ENCODE results near the gene IFNAR2. TPM values are rescaled to one million over a fixed set of nuclear protein-coding genes. Genes with fewer than 3 reads are reported as not detected.

IFNAR2 gene
- total and polyA plus RNA-seq, 2 donors (not counting 1 experiment from before 2014, with no cell fraction given): 5.6 to 24.3 TPM

DNA sequence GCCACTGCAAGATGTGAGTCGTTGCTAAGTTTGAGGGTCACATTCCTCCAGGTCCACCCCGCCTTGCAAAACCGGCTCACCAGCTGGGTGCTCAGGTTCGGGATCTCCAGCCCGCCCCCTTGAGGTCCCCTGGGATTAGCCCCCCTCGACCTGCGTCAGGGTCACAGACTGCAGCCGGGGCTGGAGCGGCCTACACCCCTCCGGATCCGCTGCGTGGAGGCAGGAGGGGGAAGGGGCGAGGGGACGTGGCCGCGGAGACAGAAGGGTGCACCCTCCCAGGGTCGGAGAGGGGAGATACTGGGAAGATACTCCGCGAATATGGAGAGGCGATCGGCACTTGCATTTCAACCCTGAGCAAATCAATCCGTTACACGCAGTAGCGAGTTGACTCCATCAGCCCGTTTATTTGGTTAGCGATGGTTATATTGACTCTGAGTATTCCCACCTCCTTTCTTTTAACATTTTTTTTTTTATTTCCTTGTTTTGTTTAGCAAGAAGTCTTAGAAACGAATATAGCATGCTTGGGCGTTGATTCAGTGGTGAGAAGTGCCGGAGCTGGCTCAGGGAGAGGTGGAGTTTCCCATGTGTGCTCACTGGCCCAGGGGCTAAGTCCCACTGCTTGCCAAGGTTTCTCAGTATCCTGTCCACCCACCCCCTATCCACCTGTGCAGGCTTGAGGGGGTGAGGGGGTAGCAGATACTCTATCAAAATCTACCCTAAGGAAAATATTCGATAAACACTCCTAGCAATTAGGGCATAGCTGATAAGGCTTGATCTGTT lies 997 bp downstream of the IFNAR2 start:
- Histone ChIP-seq H3K4me3 (replicated peaks in 1 of 4; ENCODE audit: control extremely low read depth in 1 of 4, insufficient read depth in 1 of 4, low read depth in 3 of 4, low read length in 4 of 4) (peak overlapping the region; percentile 77 to 91 (median 82)), H3K9me3 (ENCODE audit: control insufficient read depth, insufficient read depth, low read depth, low read length) (no peaks in the 10 kb centered on the region), H3K27ac (ENCODE audit: insufficient read depth, low read length) (peak overlapping the region; percentile 85), H3K9ac (ENCODE audit: insufficient read depth, low read length) (peak overlapping the region; percentile 85), H3K79me2 (ENCODE audit: control insufficient read depth, insufficient read depth, low read length) (no peaks in the 10 kb centered on the region), H3K36me3 (ENCODE audit: control insufficient read depth, insufficient read depth, low read length) (no peaks in the 10 kb centered on the region), H2AFZ (ENCODE audit: low read length) (peak overlapping the region; percentile 85), H3K4me2 (ENCODE audit: extremely low read depth, insufficient read depth, low read length) (peak overlapping the region; percentile 88), H3K4me1 (ENCODE audit: control insufficient read depth, extremely low read depth, insufficient read depth, low read length) (no peaks in the 10 kb centered on the region), H4K20me1 (ENCODE audit: control insufficient read depth, extremely low read depth, insufficient read depth, low read length) (no peaks in the 10 kb centered on the region), H3K27me3 (ENCODE audit: control insufficient read depth, insufficient read depth, low read length) (peaks cover 4% of the 10 kb centered on the region)
- peak; percentile 43 to 71 for DNase-seq (ENCODE audit: low read depth in 2 of 2)
- no peak for TF ChIP-seq EZH2 (IDR thresholded peaks at IDR 0.05; ENCODE audit: low read length, missing control alignments)
- TF ChIP-seq, protein P1, sequence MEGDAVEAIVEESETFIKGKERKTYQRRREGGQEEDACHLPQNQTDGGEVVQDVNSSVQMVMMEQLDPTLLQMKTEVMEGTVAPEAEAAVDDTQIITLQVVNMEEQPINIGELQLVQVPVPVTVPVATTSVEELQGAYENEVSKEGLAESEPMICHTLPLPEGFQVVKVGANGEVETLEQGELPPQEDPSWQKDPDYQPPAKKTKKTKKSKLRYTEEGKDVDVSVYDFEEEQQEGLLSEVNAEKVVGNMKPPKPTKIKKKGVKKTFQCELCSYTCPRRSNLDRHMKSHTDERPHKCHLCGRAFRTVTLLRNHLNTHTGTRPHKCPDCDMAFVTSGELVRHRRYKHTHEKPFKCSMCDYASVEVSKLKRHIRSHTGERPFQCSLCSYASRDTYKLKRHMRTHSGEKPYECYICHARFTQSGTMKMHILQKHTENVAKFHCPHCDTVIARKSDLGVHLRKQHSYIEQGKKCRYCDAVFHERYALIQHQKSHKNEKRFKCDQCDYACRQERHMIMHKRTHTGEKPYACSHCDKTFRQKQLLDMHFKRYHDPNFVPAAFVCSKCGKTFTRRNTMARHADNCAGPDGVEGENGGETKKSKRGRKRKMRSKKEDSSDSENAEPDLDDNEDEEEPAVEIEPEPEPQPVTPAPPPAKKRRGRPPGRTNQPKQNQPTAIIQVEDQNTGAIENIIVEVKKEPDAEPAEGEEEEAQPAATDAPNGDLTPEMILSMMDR (conservative IDR thresholded peaks at IDR 0.05 in 1 of 2, IDR thresholded peaks at IDR 0.05 in 1 of 2; ENCODE audit: low read depth in 1 of 2, low read length in 2 of 2): no peak

DNA sequence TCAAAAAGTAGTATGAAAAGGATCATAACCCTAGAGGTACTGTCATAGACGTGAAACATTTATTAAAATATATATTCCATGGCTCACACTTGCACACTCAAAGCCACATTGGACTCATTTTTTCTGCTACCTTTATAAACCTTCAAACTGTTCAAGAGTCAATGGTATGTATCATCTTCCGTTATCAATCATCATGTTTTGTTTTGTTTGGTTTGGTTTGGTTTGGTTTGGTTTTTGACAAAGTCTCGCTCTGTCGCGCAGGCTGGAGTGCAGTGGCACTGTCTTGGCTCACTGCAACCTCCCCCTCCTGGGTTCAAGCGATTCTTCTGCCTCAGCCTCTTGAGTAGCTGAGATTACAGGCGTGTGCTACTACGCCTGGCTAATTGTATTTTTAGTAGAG lies 1.8 kb downstream of the IFNAR2 start:
- Histone ChIP-seq H3K36me3 (ENCODE audit: control insufficient read depth, insufficient read depth, low read length) (no peaks in the 10 kb centered on the region), H3K27ac (ENCODE audit: insufficient read depth, low read length) (no peak overlapping the region), H3K27me3 (ENCODE audit: control insufficient read depth, insufficient read depth, low read length) (peaks cover 4% of the 10 kb centered on the region), H3K9ac (ENCODE audit: insufficient read depth, low read length) (no peak overlapping the region), H2AFZ (ENCODE audit: low read length) (no peak overlapping the region), H3K9me3 (ENCODE audit: control insufficient read depth, insufficient read depth, low read depth, low read length) (no peaks in the 10 kb centered on the region), H3K4me2 (ENCODE audit: extremely low read depth, insufficient read depth, low read length) (no peak overlapping the region), H4K20me1 (ENCODE audit: control insufficient read depth, extremely low read depth, insufficient read depth, low read length) (no peaks in the 10 kb centered on the region), H3K4me1 (ENCODE audit: control insufficient read depth, extremely low read depth, insufficient read depth, low read length) (no peaks in the 10 kb centered on the region), H3K79me2 (ENCODE audit: control insufficient read depth, insufficient read depth, low read length) (no peaks in the 10 kb centered on the region), H3K4me3 (replicated peaks in 1 of 4; ENCODE audit: control extremely low read depth in 1 of 4, insufficient read depth in 1 of 4, low read depth in 3 of 4, low read length in 4 of 4) (no peak overlapping the region)
- TF ChIP-seq, protein P1 (conservative IDR thresholded peaks at IDR 0.05 in 1 of 2, IDR thresholded peaks at IDR 0.05 in 1 of 2; ENCODE audit: low read depth in 1 of 2, low read length in 2 of 2): no peak
- no peak for TF ChIP-seq EZH2 (IDR thresholded peaks at IDR 0.05; ENCODE audit: low read length, missing control alignments)
- no peak for DNase-seq (ENCODE audit: low read depth in 2 of 2)

DNA sequence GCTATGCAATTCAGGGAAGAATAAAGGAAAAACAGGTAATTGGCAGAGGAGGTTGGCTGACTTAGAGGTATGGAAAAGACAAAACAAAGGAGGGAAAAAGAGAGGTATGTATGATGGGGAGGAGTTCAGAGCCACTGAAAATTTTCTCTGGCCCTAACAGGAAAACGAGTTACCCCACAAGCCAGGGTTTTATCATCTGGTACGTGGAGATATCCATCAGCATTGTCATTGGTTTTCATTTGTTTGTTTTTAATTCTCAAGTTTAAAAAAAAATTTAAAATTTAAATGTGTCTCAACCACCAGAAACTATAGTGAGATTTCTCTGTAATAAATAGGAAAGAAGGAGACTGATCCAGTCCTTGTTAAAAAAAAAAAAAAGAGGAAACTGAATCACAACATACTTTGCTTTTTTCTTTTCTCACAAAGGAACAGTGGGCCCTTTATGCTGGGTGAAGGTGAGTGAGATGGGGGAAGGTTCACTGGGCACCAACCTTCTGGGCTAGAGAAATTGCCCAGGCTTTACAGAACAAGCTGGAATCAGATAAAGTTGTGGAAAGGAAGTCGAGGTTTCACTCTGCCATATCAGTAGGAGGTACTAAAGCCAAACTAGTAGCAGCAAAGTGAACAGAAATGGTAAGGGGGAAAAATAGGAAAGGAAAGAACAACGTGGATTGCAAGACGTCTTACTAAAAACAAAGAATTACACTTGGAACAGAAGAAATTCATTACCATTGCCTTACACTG lies 2.7 kb downstream of the IFNAR2 start:
- Histone ChIP-seq H3K9me3 (ENCODE audit: control insufficient read depth, insufficient read depth, low read depth, low read length) (no peaks in the 10 kb centered on the region), H3K36me3 (ENCODE audit: control insufficient read depth, insufficient read depth, low read length) (no peaks in the 10 kb centered on the region), H3K27ac (ENCODE audit: insufficient read depth, low read length) (no peak overlapping the region), H4K20me1 (ENCODE audit: control insufficient read depth, extremely low read depth, insufficient read depth, low read length) (no peaks in the 10 kb centered on the region), H2AFZ (ENCODE audit: low read length) (no peak overlapping the region), H3K9ac (ENCODE audit: insufficient read depth, low read length) (no peak overlapping the region), H3K27me3 (ENCODE audit: control insufficient read depth, insufficient read depth, low read length) (no peaks in the 10 kb centered on the region), H3K4me1 (ENCODE audit: control insufficient read depth, extremely low read depth, insufficient read depth, low read length) (no peaks in the 10 kb centered on the region), H3K79me2 (ENCODE audit: control insufficient read depth, insufficient read depth, low read length) (no peaks in the 10 kb centered on the region), H3K4me2 (ENCODE audit: extremely low read depth, insufficient read depth, low read length) (no peak overlapping the region), H3K4me3 (replicated peaks in 1 of 4; ENCODE audit: control extremely low read depth in 1 of 4, insufficient read depth in 1 of 4, low read depth in 3 of 4, low read length in 4 of 4) (no peak overlapping the region)
- no peak for DNase-seq (ENCODE audit: low read depth in 2 of 2)
- TF ChIP-seq EZH2 (IDR thresholded peaks at IDR 0.05; ENCODE audit: low read length, missing control alignments): no peak
- TF ChIP-seq, protein P1 (conservative IDR thresholded peaks at IDR 0.05 in 1 of 2, IDR thresholded peaks at IDR 0.05 in 1 of 2; ENCODE audit: low read depth in 1 of 2, low read length in 2 of 2): no peak

All from fibroblast of lung (primary cell).